Tibial nerve (tissue), 4 donors: ENCODE results near the gene ARID5A.

Source experiments
- EP300 ChIP-seq, 2 donors: sonication (generic); formaldehyde crosslinking; IDR thresholded peaks; one replicate each; pipeline ENCODE4 v1.6.1; 2017; ENCODE audit warnings: antibody characterized with exemption in 2 of 2, mild to moderate bottlenecking in 1 of 2
- POLR2A ChIP-seq, 2 donors: fragments of 450-650 bp; IDR thresholded peaks; one replicate each; pipeline ENCODE4 v1.6.1; 2017; ENCODE audit warnings: antibody characterized with exemption in 2 of 2, mild to moderate bottlenecking in 2 of 2, moderate library complexity in 2 of 2
- TF ChIP-seq, protein P1 (sequence below), 5 experiments: fragments of 200-600 bp in 3 of 5; fragments of 450-650 bp in 2 of 5; sonication (generic) in 3 of 5; IDR thresholded peaks; one replicate each; pipeline ENCODE4 v1.5.1; 2016 to 2019; ENCODE audit warnings: antibody characterized with exemption in 5 of 5, mild to moderate bottlenecking in 3 of 5, moderate library complexity in 2 of 5

DNA sequence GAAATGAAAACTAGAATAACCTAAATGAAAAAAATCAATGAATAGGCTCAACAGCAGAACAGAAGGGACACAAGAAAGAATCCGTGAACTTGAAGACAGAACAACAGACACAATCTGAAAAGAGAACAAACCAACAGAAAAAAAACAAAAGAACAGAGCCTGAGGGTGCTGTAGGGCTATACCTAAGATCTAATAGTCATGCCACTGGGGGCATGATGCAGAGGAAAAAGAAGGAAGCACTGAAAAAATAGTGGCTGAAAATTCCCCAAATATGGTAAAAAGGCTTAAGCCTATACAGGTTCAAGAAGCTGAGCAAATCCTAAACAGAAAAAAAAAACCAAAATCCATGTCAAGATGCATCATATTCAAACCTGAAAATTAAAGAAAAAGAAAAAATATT is 51.3 kb downstream of the ARID5A start:
- TF ChIP-seq, protein P1, sequence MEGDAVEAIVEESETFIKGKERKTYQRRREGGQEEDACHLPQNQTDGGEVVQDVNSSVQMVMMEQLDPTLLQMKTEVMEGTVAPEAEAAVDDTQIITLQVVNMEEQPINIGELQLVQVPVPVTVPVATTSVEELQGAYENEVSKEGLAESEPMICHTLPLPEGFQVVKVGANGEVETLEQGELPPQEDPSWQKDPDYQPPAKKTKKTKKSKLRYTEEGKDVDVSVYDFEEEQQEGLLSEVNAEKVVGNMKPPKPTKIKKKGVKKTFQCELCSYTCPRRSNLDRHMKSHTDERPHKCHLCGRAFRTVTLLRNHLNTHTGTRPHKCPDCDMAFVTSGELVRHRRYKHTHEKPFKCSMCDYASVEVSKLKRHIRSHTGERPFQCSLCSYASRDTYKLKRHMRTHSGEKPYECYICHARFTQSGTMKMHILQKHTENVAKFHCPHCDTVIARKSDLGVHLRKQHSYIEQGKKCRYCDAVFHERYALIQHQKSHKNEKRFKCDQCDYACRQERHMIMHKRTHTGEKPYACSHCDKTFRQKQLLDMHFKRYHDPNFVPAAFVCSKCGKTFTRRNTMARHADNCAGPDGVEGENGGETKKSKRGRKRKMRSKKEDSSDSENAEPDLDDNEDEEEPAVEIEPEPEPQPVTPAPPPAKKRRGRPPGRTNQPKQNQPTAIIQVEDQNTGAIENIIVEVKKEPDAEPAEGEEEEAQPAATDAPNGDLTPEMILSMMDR (IDR thresholded peaks at IDR 0.05): no peak
- TF ChIP-seq EP300 (IDR thresholded peaks at IDR 0.05): no peak
- no peak for TF ChIP-seq POLR2A (IDR thresholded peaks at IDR 0.05)
